ENCODE measurements around the gene OCSTAMP. TPM values are rescaled to one million over a fixed set of nuclear protein-coding genes. Genes with fewer than 3 reads are reported as not detected.

The OCSTAMP gene
- total and polyA plus RNA-seq, 7 donors, result not detected

DNA sequence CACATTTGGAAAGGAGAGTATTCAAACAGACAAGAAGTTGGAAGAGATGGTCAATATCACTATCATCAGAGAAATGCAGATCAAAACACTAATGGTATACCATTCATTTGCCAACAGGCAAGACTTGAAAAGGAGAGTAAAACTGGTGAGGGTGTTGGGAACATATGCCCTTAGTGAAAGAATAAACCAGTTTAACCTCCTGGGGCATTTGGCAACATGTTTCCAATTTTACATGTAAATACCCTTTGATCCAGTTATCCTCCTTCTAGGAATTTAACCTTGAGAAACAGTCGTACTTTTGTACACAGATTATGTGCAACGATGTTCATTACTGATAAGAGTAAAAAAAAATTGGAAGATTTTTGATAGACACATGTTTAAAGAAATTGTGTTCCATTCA lies 34.1 kb upstream of the OCSTAMP start:
- Histone ChIP-seq H3K9me3 (no peaks in the 10 kb centered on the region), H3K4me1 (no peaks in the 10 kb centered on the region), H3K27me3 (no peaks in the 10 kb centered on the region), H3K36me3 (no peaks in the 10 kb centered on the region), H3K4me3 (no peak overlapping the region), H3K27ac (no peak overlapping the region)
- intact Hi-C loops (cut with DNase I), result no loop called here
- WGBS, 2 donors, result 25 to 66% methylated on average over 2 of the region's 2 CpGs
- TF ChIP-seq POLR2A (IDR thresholded peaks at IDR 0.05), result no peak
- DNase-seq, result no peak

- Histone ChIP-seq H3K9me3 (no peaks in the 10 kb centered on the region), H3K4me3 (no peak overlapping the region), H3K36me3 (no peaks in the 10 kb centered on the region), H3K27me3 (no peaks in the 10 kb centered on the region), H3K4me1 (no peaks in the 10 kb centered on the region), H3K27ac (no peak overlapping the region)
- intact Hi-C loops (cut with DNase I), result no loop called here
- TF ChIP-seq EP300 (IDR thresholded peaks at IDR 0.05) (no peak), POLR2AphosphoS5 (IDR thresholded peaks at IDR 0.05) (no peak), POLR2A (IDR thresholded peaks at IDR 0.05) (no peak)
- TF ChIP-seq, protein P1, sequence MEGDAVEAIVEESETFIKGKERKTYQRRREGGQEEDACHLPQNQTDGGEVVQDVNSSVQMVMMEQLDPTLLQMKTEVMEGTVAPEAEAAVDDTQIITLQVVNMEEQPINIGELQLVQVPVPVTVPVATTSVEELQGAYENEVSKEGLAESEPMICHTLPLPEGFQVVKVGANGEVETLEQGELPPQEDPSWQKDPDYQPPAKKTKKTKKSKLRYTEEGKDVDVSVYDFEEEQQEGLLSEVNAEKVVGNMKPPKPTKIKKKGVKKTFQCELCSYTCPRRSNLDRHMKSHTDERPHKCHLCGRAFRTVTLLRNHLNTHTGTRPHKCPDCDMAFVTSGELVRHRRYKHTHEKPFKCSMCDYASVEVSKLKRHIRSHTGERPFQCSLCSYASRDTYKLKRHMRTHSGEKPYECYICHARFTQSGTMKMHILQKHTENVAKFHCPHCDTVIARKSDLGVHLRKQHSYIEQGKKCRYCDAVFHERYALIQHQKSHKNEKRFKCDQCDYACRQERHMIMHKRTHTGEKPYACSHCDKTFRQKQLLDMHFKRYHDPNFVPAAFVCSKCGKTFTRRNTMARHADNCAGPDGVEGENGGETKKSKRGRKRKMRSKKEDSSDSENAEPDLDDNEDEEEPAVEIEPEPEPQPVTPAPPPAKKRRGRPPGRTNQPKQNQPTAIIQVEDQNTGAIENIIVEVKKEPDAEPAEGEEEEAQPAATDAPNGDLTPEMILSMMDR (IDR thresholded peaks at IDR 0.05), result no peak
- peak; percentile 24 for DNase-seq
- WGBS, 2 donors, result 77 to 80% methylated on average over 17 of the region's 17 CpGs
Measured at GRCh38 chr20:46583411-46584214, 33.2 kb upstream of the OCSTAMP start.

DNA sequence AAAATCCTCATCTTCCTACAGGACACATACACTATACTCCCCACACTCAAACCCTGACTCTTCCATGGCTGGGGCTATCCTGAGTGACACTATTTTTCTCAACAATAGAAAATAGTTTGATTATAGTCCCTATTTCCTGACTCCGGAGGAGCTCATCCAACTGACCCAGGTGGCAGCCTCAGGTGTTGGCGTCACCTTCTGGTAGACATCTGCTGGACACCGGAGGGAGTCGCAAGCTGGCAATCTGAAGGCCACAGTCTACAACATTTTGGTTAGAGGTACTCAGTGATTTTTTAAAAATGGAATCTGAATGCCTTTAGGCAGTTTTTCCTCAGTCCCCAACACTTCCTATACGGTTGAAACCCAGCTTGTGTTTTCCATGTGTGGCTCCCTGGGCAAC lies 32.2 kb upstream of the OCSTAMP start:
- no peaks in the 10 kb centered on the region for H3K9me3 ChIP-seq
- intact Hi-C loops (cut with DNase I), result no loop called here
- no peaks in the 10 kb centered on the region for H3K27me3 ChIP-seq
- no peaks in the 10 kb centered on the region for H3K36me3 ChIP-seq
- TF ChIP-seq, protein P1 (IDR thresholded peaks at IDR 0.05), result no peak
- TF ChIP-seq EP300 (IDR thresholded peaks at IDR 0.05) (no peak), POLR2AphosphoS5 (IDR thresholded peaks at IDR 0.05) (no peak), POLR2A (IDR thresholded peaks at IDR 0.05) (no peak)
- H3K4me3 ChIP-seq, result no peak overlapping the region
- H3K4me1 ChIP-seq, result no peaks in the 10 kb centered on the region
- 90 to 93% methylated on average over 5 of the region's 5 CpGs for WGBS, 2 donors
- DNase-seq, result peak; percentile 19
- H3K27ac ChIP-seq, result no peak overlapping the region

DNA sequence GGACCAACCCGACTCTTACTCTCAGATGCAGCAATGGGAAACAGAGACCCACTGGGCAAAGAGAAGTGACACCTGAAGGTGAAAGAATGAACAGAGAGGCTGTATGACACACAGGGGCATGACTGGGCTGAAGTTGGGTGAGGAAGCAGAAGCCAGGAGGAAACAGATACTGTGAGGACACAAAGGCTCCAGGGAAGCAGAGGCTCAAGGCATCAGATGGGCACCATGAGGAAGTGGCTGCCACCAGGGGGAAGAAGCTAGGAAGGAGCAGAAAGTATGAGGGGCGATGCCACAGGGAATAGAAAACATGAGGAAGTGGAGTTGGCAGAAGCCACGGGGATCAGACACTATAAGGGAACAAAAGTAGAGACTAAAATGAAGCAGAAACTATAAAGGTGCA lies 30.9 kb upstream of the OCSTAMP start:
- Histone ChIP-seq H3K36me3 (no peaks in the 10 kb centered on the region), H3K9me3 (no peaks in the 10 kb centered on the region), H3K27me3 (no peaks in the 10 kb centered on the region), H3K4me1 (no peaks in the 10 kb centered on the region), H3K4me3 (no peak overlapping the region), H3K27ac (no peak overlapping the region)
- peak; percentile 32 for DNase-seq
- 76 to 87% methylated on average over 3 of the region's 3 CpGs for WGBS, 2 donors
- TF ChIP-seq EP300 (IDR thresholded peaks at IDR 0.05), result no peak
- TF ChIP-seq, protein P1 (IDR thresholded peaks at IDR 0.05), result no peak
- TF ChIP-seq POLR2AphosphoS5 (IDR thresholded peaks at IDR 0.05), result no peak
- TF ChIP-seq POLR2A (IDR thresholded peaks at IDR 0.05), result no peak
- intact Hi-C loops (cut with DNase I), result no loop called here

GRCh38 chr20:46580613-46581205 lies 30.3 kb upstream of the OCSTAMP start:
- H3K27ac ChIP-seq, result no peak overlapping the region
- DNase-seq, result peak; percentile 19
- no peak for TF ChIP-seq POLR2A (IDR thresholded peaks at IDR 0.05)
- TF ChIP-seq EP300 (IDR thresholded peaks at IDR 0.05), result no peak
- no peak for TF ChIP-seq POLR2AphosphoS5 (IDR thresholded peaks at IDR 0.05)
- TF ChIP-seq, protein P1 (IDR thresholded peaks at IDR 0.05), result no peak
- 84 to 95% methylated on average over 2 of the region's 2 CpGs for WGBS, 2 donors
- H3K36me3 ChIP-seq, result no peaks in the 10 kb centered on the region
- intact Hi-C loops (cut with DNase I), result no loop called here
- no peaks in the 10 kb centered on the region for H3K9me3 ChIP-seq
- no peak overlapping the region for H3K4me3 ChIP-seq
- no peaks in the 10 kb centered on the region for H3K4me1 ChIP-seq
- H3K27me3 ChIP-seq, result no peaks in the 10 kb centered on the region
